ENCODE measurements around the gene IQSEC1. TPM values are rescaled to one million over a fixed set of nuclear protein-coding genes. Genes with fewer than 3 reads are reported as not detected.

IQSEC1 gene
- total RNA-seq, 3 donors from 2014 or later = 26.9 to 45.4 (median 26.9) TPM

DNA sequence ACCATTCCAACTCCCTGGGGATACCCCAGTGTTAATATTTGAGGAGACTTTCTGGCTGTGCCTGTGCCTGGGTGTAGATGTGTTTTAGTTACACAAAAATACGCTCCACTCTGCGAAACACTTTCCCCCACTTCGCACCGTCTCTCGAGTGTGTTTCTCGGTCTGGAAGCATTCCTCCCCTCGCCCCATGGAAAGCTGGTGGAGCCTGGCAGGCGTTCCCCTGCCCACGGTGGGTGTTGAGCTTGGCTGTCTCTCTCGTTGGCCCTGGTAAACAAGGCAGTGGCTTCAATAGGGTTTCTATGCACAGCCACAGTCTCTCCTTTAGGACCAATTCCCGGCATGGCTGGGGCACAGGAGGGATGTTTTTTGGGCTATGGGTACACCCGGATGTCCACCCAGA is 19.3 kb downstream of the IQSEC1 start:
- DNase-seq (ENCODE audit: low spot score in 2 of 2) = no peak
- H3K27ac ChIP-seq = no peak overlapping the region

DNA sequence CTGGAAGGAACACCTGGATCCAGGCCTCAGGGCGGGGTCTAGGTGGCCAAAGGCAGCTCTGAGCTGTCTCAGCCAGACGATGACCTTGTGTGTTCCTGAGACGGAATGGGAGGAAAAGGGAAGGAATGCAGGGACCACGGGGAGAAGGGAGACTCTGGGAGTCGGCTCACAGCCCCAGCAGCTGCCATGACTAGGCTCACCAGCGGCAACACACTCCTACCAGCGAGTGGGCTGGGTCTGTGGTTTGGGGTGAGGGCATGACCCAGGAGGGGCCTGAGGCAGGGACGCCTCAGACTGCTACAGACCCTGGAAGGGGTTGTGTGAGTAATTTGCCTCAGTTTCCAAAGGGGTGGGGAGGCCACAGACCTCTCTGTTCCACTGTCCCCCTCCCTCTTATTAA is 19.8 kb downstream of the IQSEC1 start:
- Histone ChIP-seq H3K9me3 (no peaks in the 10 kb centered on the region), H3K4me3 (no peak overlapping the region), H3K4me1 (peaks cover 6 to 28% of the 10 kb centered on the region in 2 donors), H3K27ac (no peak overlapping the region), H3K27me3 (no peaks in the 10 kb centered on the region), H3K36me3 (no peaks in the 10 kb centered on the region)
- intact Hi-C loops (cut with DNase I; ENCODE audit: low total_unique reads) = no loop called here
- no peak for DNase-seq (ENCODE audit: low spot score in 2 of 2)
- TF ChIP-seq, protein P1, sequence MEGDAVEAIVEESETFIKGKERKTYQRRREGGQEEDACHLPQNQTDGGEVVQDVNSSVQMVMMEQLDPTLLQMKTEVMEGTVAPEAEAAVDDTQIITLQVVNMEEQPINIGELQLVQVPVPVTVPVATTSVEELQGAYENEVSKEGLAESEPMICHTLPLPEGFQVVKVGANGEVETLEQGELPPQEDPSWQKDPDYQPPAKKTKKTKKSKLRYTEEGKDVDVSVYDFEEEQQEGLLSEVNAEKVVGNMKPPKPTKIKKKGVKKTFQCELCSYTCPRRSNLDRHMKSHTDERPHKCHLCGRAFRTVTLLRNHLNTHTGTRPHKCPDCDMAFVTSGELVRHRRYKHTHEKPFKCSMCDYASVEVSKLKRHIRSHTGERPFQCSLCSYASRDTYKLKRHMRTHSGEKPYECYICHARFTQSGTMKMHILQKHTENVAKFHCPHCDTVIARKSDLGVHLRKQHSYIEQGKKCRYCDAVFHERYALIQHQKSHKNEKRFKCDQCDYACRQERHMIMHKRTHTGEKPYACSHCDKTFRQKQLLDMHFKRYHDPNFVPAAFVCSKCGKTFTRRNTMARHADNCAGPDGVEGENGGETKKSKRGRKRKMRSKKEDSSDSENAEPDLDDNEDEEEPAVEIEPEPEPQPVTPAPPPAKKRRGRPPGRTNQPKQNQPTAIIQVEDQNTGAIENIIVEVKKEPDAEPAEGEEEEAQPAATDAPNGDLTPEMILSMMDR (IDR thresholded peaks at IDR 0.05) = no peak
- TF ChIP-seq POLR2A (IDR thresholded peaks at IDR 0.05) (no peak), POLR2AphosphoS5 (IDR thresholded peaks at IDR 0.05) (no peak)

More for the DNA sequence above, 19.3 kb downstream of the IQSEC1 start:
- Histone ChIP-seq H3K27me3 (no peaks in the 10 kb centered on the region), H3K4me1 (peaks cover 6 to 28% of the 10 kb centered on the region in 2 donors), H3K36me3 (no peaks in the 10 kb centered on the region), H3K4me3 (no peak overlapping the region), H3K9me3 (no peaks in the 10 kb centered on the region)
- intact Hi-C loops (cut with DNase I; ENCODE audit: low total_unique reads) = no loop called here
- TF ChIP-seq, protein P1 (IDR thresholded peaks at IDR 0.05) = no peak
- TF ChIP-seq POLR2AphosphoS5 (IDR thresholded peaks at IDR 0.05) (no peak), POLR2A (IDR thresholded peaks at IDR 0.05) (no peak)

DNA sequence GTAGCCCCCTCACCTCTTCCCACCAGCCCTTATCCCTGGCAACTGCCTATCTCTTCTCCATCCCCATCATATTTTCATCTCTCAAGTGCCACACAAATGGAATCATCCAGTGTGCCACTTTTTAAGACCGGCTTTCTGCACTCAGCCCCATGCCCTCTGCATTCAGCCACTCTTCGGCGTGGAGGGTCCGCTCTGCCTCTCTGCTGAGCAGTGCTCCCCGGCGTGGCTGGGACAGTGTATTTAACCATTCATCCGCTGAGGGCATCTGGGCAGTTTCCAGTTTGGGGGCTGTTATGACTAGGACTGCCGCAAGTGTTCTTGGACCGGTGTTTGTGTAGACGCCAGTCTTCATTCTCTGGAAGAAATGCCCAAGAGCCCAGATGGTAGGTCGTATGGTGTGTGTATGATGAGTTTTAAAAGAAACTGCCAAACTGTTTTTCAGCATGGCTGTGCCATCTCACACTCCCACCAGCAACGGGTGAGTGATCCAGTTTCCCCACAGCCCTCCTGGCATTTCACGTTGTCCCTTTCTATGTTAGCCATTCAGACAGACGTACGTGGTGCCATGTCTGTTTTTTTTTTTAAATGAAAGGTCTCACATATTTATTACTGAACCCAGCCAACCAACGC is 20.9 kb downstream of the IQSEC1 start:
- H3K4me1 ChIP-seq = peaks cover 6 to 28% of the 10 kb centered on the region in 2 donors
- no peaks in the 10 kb centered on the region for H3K36me3 ChIP-seq
- intact Hi-C loops (cut with DNase I; ENCODE audit: low total_unique reads) = no loop called here
- DNase-seq (ENCODE audit: low spot score in 2 of 2) = no peak
- H3K27ac ChIP-seq = no peak overlapping the region
- H3K9me3 ChIP-seq = no peaks in the 10 kb centered on the region
- TF ChIP-seq POLR2A (IDR thresholded peaks at IDR 0.05) (no peak), POLR2AphosphoS5 (IDR thresholded peaks at IDR 0.05) (no peak)
- TF ChIP-seq, protein P1 (IDR thresholded peaks at IDR 0.05) = no peak
- no peaks in the 10 kb centered on the region for H3K27me3 ChIP-seq
- H3K4me3 ChIP-seq = no peak overlapping the region

DNA sequence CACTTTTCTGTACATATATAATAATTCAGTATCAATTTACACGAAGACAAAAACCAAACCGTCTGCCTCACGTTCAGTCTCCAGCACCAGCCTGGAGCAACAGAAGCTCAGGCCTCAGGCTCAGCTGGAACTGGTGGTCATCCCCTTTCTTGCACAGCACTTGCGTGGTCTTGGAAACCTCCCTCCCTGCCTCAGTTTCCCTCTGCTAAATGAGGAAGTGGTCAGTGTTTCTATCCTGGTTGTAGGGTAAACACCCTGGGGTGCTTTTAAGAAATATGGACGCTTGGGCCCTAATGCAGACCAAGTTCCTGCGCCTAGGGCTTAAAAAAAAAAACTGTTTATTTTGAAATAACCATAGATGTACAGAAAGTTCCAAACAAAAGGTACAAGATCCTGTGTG is 21.6 kb downstream of the IQSEC1 start:
- H3K4me3 ChIP-seq = no peak overlapping the region
- H3K27ac ChIP-seq = no peak overlapping the region
- TF ChIP-seq POLR2AphosphoS5 (IDR thresholded peaks at IDR 0.05) = no peak
- no peak for TF ChIP-seq POLR2A (IDR thresholded peaks at IDR 0.05)
- TF ChIP-seq, protein P1 (IDR thresholded peaks at IDR 0.05) = no peak
- no peak for DNase-seq (ENCODE audit: low spot score in 2 of 2)
- H3K9me3 ChIP-seq = no peaks in the 10 kb centered on the region
- no peaks in the 10 kb centered on the region for H3K27me3 ChIP-seq
- peaks cover 6 to 28% of the 10 kb centered on the region in 2 donors for H3K4me1 ChIP-seq
- no peaks in the 10 kb centered on the region for H3K36me3 ChIP-seq
- intact Hi-C loops (cut with DNase I; ENCODE audit: low total_unique reads) = no loop called here

DNA sequence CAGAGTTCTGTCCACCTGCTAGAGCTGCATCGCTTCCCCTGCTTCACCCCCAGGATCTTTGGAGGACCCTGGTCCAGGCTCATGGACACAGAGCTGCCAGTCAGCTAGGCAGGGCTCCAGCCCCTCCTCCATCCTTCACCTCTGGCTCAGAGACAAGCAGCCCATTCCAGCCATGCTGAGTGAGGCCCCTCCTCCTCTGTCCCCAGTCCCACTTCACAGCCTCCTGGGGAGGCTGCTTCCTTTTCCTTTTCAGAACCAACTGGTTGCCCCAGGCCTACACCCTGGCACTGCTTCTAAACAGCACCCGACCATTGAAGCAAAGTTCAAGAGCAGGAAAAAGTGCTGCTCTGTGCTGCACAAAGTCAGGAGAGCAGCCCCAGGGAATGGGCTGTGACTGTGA is 22.2 kb downstream of the IQSEC1 start:
- DNase-seq (ENCODE audit: low spot score in 2 of 2) = no peak
- no peaks in the 10 kb centered on the region for H3K36me3 ChIP-seq
- peaks cover 6 to 28% of the 10 kb centered on the region in 2 donors for H3K4me1 ChIP-seq
- intact Hi-C loops (cut with DNase I; ENCODE audit: low total_unique reads) = no loop called here
- no peak overlapping the region for H3K27ac ChIP-seq
- no peaks in the 10 kb centered on the region for H3K27me3 ChIP-seq
- no peaks in the 10 kb centered on the region for H3K9me3 ChIP-seq
- no peak overlapping the region for H3K4me3 ChIP-seq
- no peak for TF ChIP-seq POLR2A (IDR thresholded peaks at IDR 0.05)
- TF ChIP-seq, protein P1 (IDR thresholded peaks at IDR 0.05) = no peak
- TF ChIP-seq POLR2AphosphoS5 (IDR thresholded peaks at IDR 0.05) = no peak

Measured in breast epithelium (tissue), 4 donors.